ENCODE measurements around the gene ZNF821. TPM values are rescaled to one million over a fixed set of nuclear protein-coding genes. Genes with fewer than 3 reads are reported as not detected.

ZNF821 gene
- total and polyA plus RNA-seq, 2 of the 8 experiments (the other 6 are each of a cell fraction or from before 2014, with no cell fraction given) = 9.5 to 14.1 TPM

- TF ChIP-seq CHD7 (IDR thresholded peaks at IDR 0.05; ENCODE audit: insufficient replicate concordance, low read length) = no peak
- TF ChIP-seq YY1 (IDR thresholded peaks at IDR 0.05; ENCODE audit: low read depth, low read length) = peak; percentile 97
- peak; percentile 74 for TF ChIP-seq PHF8 (conservative IDR thresholded peaks at IDR 0.05; ENCODE audit: low read depth, low read length)
- TF ChIP-seq CHD1 (IDR thresholded peaks at IDR 0.05; ENCODE audit: low read depth, low read length) = no peak
- TF ChIP-seq SP1 (IDR thresholded peaks at IDR 0.05; ENCODE audit: low read depth, low read length) = peak; percentile 74
- no peak for TF ChIP-seq KDM5A (IDR thresholded peaks at IDR 0.05; ENCODE audit: low read length)
- TF ChIP-seq CBX5 (IDR thresholded peaks at IDR 0.05; ENCODE audit: low read depth, low read length) = no peak
- TF ChIP-seq MAFK (IDR thresholded peaks at IDR 0.05; ENCODE audit: low read depth, low read length) = no peak
- peak; percentile 88 for TF ChIP-seq TAF7 (optimal IDR thresholded peaks at IDR 0.05; ENCODE audit: borderline replicate concordance, low read depth, low read length)
- TF ChIP-seq ATF3 (IDR thresholded peaks at IDR 0.05; ENCODE audit: insufficient read depth, low read depth, low read length) = no peak
- TF ChIP-seq POLR2A (IDR thresholded peaks at IDR 0.05; ENCODE audit: control extremely low read depth in 1 of 2, low read depth in 2 of 2, low read length in 2 of 2) = peak; percentile 76 to 89
Measured at GRCh38 chr16:71894921-71895678, 11.1 kb upstream of the ZNF821 start, which contains the start of gene IST1 (continued).
